Measurements from ENCODE around the gene RASD2.

- TF ChIP-seq CTCF (conservative IDR thresholded peaks at IDR 0.05; ENCODE audit: low read length), result no peak
- TF ChIP-seq EZH2phosphoT487 (IDR thresholded peaks at IDR 0.05; ENCODE audit: borderline replicate concordance), result no peak
These were observed 7.1 kb upstream of the RASD2 start for GRCh38 chr22:35533365-35534029.

All from Loucy (cell line).